ENCODE results near the gene JAG2.

Gene JAG2

DNA sequence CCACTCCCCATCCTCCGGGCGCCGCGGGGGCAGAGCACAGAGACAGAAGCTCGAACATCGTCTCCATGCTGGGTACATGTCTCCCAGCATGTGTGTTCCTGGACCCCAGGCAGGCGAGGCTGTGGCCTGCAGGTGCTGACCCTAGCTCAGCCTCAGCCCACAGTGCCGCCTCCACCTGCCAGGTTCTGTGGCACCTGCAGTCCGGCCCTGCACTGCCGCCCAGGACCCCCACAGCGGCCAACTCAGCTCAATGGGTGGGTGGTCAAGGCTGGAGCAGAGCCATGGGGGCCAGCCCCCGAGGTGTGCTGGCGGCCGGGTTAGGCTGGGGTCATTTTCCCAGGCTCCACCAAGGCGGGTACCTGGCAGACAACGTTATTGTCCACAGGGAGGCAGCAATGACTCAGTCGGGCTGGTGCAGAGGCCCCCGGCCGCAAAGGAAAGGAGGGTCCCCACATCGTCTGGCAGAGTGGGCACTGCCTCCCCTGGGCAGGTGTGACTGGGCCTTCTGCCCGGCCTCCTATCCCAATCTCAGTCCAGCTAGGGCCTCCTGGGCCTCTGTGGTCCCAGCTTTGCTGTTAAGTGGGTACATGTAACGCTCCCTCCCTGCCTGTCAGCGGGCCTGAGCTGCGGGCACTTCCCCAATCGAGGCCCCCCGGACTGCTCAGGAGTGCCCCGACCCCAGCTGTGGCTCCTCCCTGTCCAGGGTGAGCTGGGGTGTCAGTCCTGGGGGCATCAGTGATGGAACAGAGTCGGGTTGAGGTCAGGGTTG lies 32.8 kb upstream of the JAG2 start:
- H3K9ac ChIP-seq (ENCODE audit: low read length) = no peak overlapping the region
- H3K4me1 ChIP-seq (ENCODE audit: control insufficient read depth, low read depth, low read length) = peaks cover 4% of the 10 kb centered on the region
- no peaks in the 10 kb centered on the region for H3K9me3 ChIP-seq (ENCODE audit: control insufficient read depth, low read depth, low read length)
- no peaks in the 10 kb centered on the region for H3K36me3 ChIP-seq (ENCODE audit: control insufficient read depth, low read depth, low read length)
- H3K27ac ChIP-seq (ENCODE audit: low read length) = no peak overlapping the region
- peaks cover 20% of the 10 kb centered on the region for H3K27me3 ChIP-seq (ENCODE audit: control insufficient read depth, insufficient read depth, low read length)
- no peak overlapping the region for H3K4me3 ChIP-seq (ENCODE audit: low read length)

DNA sequence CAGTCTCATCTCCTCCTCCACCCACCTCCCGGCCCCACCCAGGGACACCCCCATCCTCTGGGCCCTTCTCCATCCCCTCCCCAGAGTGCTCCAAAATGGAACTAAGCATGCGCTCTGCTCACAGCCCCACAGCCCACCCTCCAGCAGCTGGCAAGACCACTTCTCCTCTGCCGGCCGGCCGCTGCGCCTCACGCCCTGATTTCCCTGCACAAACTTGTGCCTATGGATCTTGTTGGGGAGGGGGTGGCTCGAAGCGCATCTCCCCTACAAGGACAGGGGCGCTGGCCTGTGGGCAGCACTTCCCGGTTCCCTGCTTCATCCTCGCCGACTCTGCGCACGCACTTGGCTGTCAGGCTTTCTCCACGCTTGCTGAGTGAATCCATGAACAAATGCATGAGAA lies 32.1 kb upstream of the JAG2 start:
- no peaks in the 10 kb centered on the region for H3K36me3 ChIP-seq (ENCODE audit: control insufficient read depth, low read depth, low read length)
- peaks cover 27% of the 10 kb centered on the region for H3K27me3 ChIP-seq (ENCODE audit: control insufficient read depth, insufficient read depth, low read length)
- H3K4me3 ChIP-seq (ENCODE audit: low read length) = no peak overlapping the region
- peaks cover 9% of the 10 kb centered on the region for H3K4me1 ChIP-seq (ENCODE audit: control insufficient read depth, low read depth, low read length)
- no peak overlapping the region for H3K27ac ChIP-seq (ENCODE audit: low read length)
- H3K9me3 ChIP-seq (ENCODE audit: control insufficient read depth, low read depth, low read length) = no peaks in the 10 kb centered on the region
- H3K9ac ChIP-seq (ENCODE audit: low read length) = no peak overlapping the region

DNA sequence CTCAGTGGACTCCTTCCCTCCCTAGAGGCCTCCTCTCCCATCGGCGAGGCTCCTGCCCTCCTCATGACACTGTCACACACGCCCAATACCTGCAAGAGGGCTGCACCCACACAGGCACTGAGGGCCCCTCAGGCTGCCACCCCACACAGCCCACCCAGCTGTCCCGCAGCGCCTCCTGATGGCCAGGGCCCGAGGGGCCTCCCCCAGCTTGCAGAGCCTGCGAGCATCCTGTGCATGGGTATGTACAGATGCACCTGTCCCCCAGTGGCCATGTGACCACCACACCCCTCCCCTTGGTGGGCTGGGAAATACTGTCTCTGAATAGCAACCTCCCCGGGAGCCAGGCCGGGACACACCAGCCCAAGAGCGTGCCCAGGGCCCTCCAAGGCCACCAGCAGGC lies 31.5 kb upstream of the JAG2 start:
- Histone ChIP-seq H3K36me3 (ENCODE audit: control insufficient read depth, low read depth, low read length) (no peaks in the 10 kb centered on the region), H3K27ac (ENCODE audit: low read length) (no peak overlapping the region), H3K27me3 (ENCODE audit: control insufficient read depth, insufficient read depth, low read length) (peaks cover 32% of the 10 kb centered on the region), H3K9me3 (ENCODE audit: control insufficient read depth, low read depth, low read length) (no peaks in the 10 kb centered on the region), H3K9ac (ENCODE audit: low read length) (no peak overlapping the region), H3K4me1 (ENCODE audit: control insufficient read depth, low read depth, low read length) (peaks cover 10% of the 10 kb centered on the region), H3K4me3 (ENCODE audit: low read length) (no peak overlapping the region)

DNA sequence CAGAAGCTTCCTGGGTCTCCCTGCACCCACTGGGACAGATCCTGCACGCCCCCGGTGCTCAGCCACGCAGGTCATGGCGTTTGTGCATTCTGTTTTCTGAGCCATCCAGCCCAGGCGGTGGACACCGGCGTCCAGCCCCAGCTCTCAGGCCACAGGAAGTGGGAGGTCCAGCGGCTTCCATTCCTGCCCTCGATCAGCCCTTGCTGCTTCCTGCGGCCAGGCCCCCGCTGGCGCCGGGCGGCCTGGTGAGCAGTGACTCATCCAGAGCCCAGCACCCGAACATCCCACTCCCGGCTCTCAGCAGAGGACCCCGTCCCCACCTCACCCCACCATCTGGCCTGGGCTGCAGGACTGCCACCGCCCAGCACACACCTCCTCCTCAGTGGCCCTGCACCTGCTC lies 30.5 kb upstream of the JAG2 start:
- Histone ChIP-seq H3K27me3 (ENCODE audit: control insufficient read depth, insufficient read depth, low read length) (peaks cover 40% of the 10 kb centered on the region), H3K9me3 (ENCODE audit: control insufficient read depth, low read depth, low read length) (no peaks in the 10 kb centered on the region), H3K4me1 (ENCODE audit: control insufficient read depth, low read depth, low read length) (peaks cover 10% of the 10 kb centered on the region)

DNA sequence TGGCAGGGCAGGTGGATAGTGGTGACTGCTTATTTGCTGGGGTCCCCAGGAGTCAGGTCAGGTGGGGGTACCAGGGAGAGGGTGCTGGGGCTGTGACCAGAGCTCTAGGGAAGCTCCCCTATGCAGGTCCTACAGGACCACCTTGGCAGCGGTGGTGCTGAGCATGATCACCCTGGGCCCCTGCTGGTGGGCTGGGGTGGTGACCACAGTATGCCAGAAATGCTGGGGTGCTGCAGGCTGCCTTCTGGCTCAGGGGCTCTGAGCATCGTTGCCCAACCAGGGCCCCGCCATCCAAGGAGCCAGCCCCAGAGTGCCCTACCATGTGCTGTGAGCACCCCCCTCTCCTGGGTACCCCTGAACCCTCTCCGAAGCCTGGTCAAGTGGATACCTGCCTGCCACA lies 30.0 kb upstream of the JAG2 start:
- peaks cover 40% of the 10 kb centered on the region for H3K27me3 ChIP-seq (ENCODE audit: control insufficient read depth, insufficient read depth, low read length)
- no peak overlapping the region for H3K27ac ChIP-seq (ENCODE audit: low read length)
- no peaks in the 10 kb centered on the region for H3K36me3 ChIP-seq (ENCODE audit: control insufficient read depth, low read depth, low read length)
- no peaks in the 10 kb centered on the region for H3K9me3 ChIP-seq (ENCODE audit: control insufficient read depth, low read depth, low read length)
- H3K4me3 ChIP-seq (ENCODE audit: low read length) = no peak overlapping the region
- H3K4me1 ChIP-seq (ENCODE audit: control insufficient read depth, low read depth, low read length) = peaks cover 10% of the 10 kb centered on the region
- H3K9ac ChIP-seq (ENCODE audit: low read length) = no peak overlapping the region

More for the DNA sequence above, 30.5 kb upstream of the JAG2 start:
- Histone ChIP-seq H3K4me3 (ENCODE audit: low read length) (no peak overlapping the region), H3K27ac (ENCODE audit: low read length) (no peak overlapping the region), H3K9ac (ENCODE audit: low read length) (no peak overlapping the region), H3K36me3 (ENCODE audit: control insufficient read depth, low read depth, low read length) (no peaks in the 10 kb centered on the region)

DNA sequence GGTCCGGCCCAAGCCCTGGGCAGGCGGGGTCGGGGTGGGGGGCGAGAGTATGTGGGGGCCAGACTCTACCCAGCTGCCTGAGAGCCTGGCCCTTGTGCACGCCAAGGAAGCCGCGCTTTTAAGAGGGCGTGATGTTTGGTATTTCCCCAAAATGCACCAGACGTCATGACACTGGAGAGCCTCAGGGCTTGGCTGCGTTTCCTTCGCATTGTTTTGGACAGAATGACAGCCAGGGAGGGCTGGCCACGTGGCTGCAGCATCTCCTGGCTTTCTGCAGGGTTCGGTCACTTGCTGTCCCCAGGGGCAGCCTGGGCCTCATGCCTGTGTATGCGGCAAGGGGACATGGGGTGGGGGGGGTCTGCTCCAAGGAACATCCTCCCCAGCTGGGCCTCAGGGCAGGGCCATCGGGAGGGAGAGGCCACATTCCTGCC lies 28.6 kb upstream of the JAG2 start:
- no peaks in the 10 kb centered on the region for H3K9me3 ChIP-seq (ENCODE audit: control insufficient read depth, low read depth, low read length)
- H3K27ac ChIP-seq (ENCODE audit: low read length) = no peak overlapping the region
- H3K4me1 ChIP-seq (ENCODE audit: control insufficient read depth, low read depth, low read length) = peaks cover 10% of the 10 kb centered on the region
- no peak overlapping the region for H3K4me3 ChIP-seq (ENCODE audit: low read length)
- no peaks in the 10 kb centered on the region for H3K36me3 ChIP-seq (ENCODE audit: control insufficient read depth, low read depth, low read length)
- no peak overlapping the region for H3K9ac ChIP-seq (ENCODE audit: low read length)
- H3K27me3 ChIP-seq (ENCODE audit: control insufficient read depth, insufficient read depth, low read length) = peaks cover 40% of the 10 kb centered on the region

DNA sequence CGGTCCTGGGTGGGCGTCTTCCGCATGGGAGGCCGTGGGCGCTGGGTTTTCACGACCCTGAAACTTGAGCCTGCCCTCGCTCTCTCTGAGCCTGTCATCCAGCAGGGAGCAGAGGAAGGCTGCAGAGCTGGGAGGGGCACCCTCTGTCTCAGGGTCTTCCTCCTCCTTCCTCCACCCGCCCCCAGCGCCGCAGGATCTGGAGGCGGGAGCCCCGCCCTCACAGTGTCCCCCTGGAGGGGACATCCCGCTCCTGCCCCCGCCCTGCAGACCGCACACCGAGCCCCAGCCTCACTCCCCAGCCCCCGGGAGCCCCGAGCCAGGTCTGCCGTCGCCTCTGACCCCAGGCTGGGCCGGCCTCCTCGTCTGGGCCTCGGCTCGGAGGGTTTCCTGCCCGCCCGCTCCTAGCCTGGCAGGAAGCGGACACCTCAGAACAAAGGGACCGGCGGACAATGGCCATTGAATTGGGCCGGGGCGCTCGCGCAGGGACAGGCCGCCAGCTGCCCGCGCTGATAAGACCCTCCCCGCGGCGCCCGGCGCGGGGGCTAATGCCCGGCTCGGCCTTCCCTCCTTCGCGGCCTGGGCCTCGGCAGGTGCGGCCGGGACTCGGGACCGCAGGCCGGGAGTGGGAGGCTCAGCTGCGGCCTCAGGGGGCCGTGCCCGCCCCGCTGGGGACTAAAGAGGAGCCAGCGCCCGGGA lies 27.8 kb upstream of the JAG2 start:
- peak overlapping the region; percentile 44 for H3K4me3 ChIP-seq (ENCODE audit: low read length)

DNA sequence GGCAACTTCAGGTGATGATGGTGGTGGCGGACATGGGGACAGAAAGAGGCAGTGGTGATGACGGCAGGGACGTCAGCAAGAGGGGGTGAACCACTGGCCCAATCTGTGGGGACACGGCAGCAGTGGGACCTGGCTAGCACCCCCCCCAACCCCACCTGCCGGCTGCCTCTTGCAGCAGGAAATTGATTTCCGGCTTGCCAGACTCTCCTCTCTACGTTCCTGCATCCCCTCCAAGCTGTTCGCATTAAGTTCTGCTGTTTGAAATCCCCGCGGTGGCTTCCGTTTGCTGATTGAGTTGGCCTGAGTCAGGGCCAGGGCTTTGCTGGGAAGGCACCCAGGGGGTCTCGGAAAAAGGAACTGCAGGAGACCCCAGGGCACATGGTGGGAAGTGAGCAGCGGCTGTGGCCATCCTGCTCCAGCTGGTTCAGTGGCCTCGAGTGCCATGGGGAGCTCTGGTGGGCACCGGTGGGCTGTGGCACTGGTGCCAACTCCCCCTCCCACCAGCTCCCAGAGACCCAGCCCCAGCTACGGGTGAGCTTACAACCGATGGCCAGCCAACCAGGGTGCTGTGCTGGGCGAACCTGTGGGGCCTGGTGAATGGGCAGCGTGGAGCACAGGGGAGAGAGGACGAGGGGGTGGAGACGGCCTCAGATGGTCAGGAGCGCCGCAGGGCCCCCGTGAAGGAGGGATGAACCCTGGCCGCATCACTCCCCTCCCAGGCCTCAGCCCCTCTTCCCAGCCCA lies 27.1 kb upstream of the JAG2 start:
- Histone ChIP-seq H3K36me3 (ENCODE audit: control insufficient read depth, low read depth, low read length) (no peaks in the 10 kb centered on the region), H3K9ac (ENCODE audit: low read length) (no peak overlapping the region), H3K4me1 (ENCODE audit: control insufficient read depth, low read depth, low read length) (peaks cover 10% of the 10 kb centered on the region), H3K27ac (ENCODE audit: low read length) (no peak overlapping the region), H3K4me3 (ENCODE audit: low read length) (peak overlapping the region; percentile 44), H3K27me3 (ENCODE audit: control insufficient read depth, insufficient read depth, low read length) (peaks cover 40% of the 10 kb centered on the region), H3K9me3 (ENCODE audit: control insufficient read depth, low read depth, low read length) (no peaks in the 10 kb centered on the region)

More for the DNA sequence above, 27.8 kb upstream of the JAG2 start:
- Histone ChIP-seq H3K27ac (ENCODE audit: low read length) (no peak overlapping the region), H3K9ac (ENCODE audit: low read length) (no peak overlapping the region), H3K27me3 (ENCODE audit: control insufficient read depth, insufficient read depth, low read length) (peaks cover 40% of the 10 kb centered on the region), H3K9me3 (ENCODE audit: control insufficient read depth, low read depth, low read length) (no peaks in the 10 kb centered on the region), H3K36me3 (ENCODE audit: control insufficient read depth, low read depth, low read length) (no peaks in the 10 kb centered on the region), H3K4me1 (ENCODE audit: control insufficient read depth, low read depth, low read length) (peaks cover 10% of the 10 kb centered on the region)

DNA sequence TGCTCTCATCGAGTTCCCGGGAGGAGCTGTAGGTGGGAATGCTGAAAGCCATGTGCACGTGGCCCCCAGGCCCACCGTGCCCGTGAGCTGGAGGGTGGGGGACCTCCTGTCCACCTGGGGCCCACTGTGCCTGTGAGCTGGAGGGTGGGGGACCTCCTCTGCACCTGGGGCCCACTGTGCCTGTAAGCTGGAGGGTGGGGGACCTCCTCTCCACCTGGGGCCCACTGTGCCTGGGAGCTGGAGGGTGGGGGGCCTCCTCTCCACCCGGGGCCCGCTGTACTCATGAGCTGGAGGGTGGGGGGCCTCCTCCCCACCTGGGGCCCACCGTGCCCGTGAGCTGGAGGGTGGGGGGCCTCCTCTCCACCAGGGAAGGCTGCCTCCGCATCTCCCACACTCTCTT lies 26.5 kb upstream of the JAG2 start:
- no peak overlapping the region for H3K27ac ChIP-seq (ENCODE audit: low read length)
- peaks cover 40% of the 10 kb centered on the region for H3K27me3 ChIP-seq (ENCODE audit: control insufficient read depth, insufficient read depth, low read length)
- H3K9ac ChIP-seq (ENCODE audit: low read length) = no peak overlapping the region
- no peaks in the 10 kb centered on the region for H3K9me3 ChIP-seq (ENCODE audit: control insufficient read depth, low read depth, low read length)
- no peak overlapping the region for H3K4me3 ChIP-seq (ENCODE audit: low read length)
- peaks cover 10% of the 10 kb centered on the region for H3K4me1 ChIP-seq (ENCODE audit: control insufficient read depth, low read depth, low read length)
- no peaks in the 10 kb centered on the region for H3K36me3 ChIP-seq (ENCODE audit: control insufficient read depth, low read depth, low read length)

DNA sequence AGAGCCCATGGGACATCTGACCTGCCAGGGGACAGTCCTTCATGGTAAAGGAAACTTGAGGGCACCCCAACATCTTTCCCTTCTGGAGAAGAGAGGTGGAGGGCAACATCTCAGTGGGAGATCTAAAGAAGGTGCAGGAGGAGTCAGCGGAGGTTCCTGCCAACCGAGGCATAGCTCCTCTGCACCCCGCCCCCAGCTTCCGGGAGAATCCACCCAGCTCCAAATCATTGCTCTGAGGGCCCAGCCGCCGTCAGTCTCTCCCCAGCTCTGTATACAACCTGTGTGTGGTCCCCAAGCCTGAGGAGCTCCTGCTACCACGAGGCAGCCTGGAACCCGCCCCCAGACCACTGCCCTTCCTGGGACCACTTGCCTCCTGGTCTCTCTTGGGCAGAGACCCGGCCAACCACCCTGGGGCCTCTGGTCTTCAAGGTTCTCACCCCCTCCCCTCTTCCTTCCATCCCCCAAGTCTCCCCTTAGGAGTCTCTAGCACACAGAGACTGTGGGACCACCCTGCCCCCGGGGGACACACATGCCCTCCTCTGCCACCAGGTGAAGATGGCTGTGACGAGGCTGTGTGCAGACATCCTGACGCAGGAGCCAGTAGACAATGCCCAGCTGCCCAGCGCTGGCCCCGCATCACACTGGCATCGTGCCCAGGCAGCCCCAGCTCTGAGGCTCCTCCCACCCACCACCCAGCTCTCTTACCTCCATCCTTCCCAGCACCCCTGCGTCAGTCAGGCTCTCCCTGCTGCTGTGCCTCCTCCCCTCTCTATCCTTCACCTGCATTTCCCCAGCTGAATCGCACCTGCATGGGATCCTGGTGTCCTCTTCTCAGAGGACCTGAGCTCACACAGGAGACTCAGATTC lies 25.6 kb upstream of the JAG2 start:
- peaks cover 40% of the 10 kb centered on the region for H3K27me3 ChIP-seq (ENCODE audit: control insufficient read depth, insufficient read depth, low read length)
- peaks cover 10% of the 10 kb centered on the region for H3K4me1 ChIP-seq (ENCODE audit: control insufficient read depth, low read depth, low read length)
- no peaks in the 10 kb centered on the region for H3K36me3 ChIP-seq (ENCODE audit: control insufficient read depth, low read depth, low read length)
- H3K9me3 ChIP-seq (ENCODE audit: control insufficient read depth, low read depth, low read length) = no peaks in the 10 kb centered on the region
- no peak overlapping the region for H3K27ac ChIP-seq (ENCODE audit: low read length)
- H3K9ac ChIP-seq (ENCODE audit: low read length) = no peak overlapping the region
- no peak overlapping the region for H3K4me3 ChIP-seq (ENCODE audit: low read length)

Data from iPS-18a (cell line).